Parathyroid adenoma (tissue), 2 donors: ENCODE results near the gene SGPP1.
"Not testable (repeated sequence)": the region's sequence is repeated elsewhere in the genome, so short reads cannot be mapped to it uniquely, and the experiment has no call there.

Source experiments
- H2AFZ ChIP-seq: fragments of 300-600 bp; sonication (generic); one replicate; pipeline ENCODE4 v1.7.0; 2017; ENCODE audit warnings: antibody characterized with exemption, mild to moderate bottlenecking
- H3K27ac ChIP-seq: fragments of 300-600 bp; sonication (generic); one replicate; pipeline ENCODE4 v1.7.0; 2017
- H3K27me3 ChIP-seq: fragments of 300-600 bp; sonication (generic); one replicate; pipeline ENCODE4 v1.7.0; 2017; ENCODE audit warnings: low read length; ENCODE audit not compliant: control insufficient read depth, insufficient read depth
- H3K36me3 ChIP-seq: fragments of 300-600 bp; sonication (generic); one replicate; pipeline ENCODE4 v1.7.0; 2017; ENCODE audit warnings: low read length; ENCODE audit not compliant: control insufficient read depth, insufficient read depth
- H3K4me1 ChIP-seq: fragments of 300-600 bp; sonication (generic); one replicate; pipeline ENCODE4 v1.7.0; 2017; ENCODE audit warnings: control low read depth
- H3K4me2 ChIP-seq: fragments of 300-600 bp; sonication (generic); one replicate; pipeline ENCODE4 v1.7.0; 2017; ENCODE audit warnings: low read length
- H3K4me3 ChIP-seq: fragments of 300-600 bp; sonication (generic); one replicate; pipeline ENCODE4 v1.7.0; 2017; ENCODE audit warnings: low read depth, low read length
- H3K79me2 ChIP-seq: fragments of 300-600 bp; sonication (generic); one replicate; pipeline ENCODE4 v1.7.0; 2017; ENCODE audit warnings: control low read depth
- H3K9ac ChIP-seq: fragments of 300-600 bp; sonication (generic); one replicate; pipeline ENCODE4 v1.7.0; 2017; ENCODE audit warnings: mild to moderate bottlenecking
- H3K9me3 ChIP-seq: fragments of 300-600 bp; sonication (generic); one replicate; pipeline ENCODE4 v1.7.0; 2017; ENCODE audit warnings: low read length; ENCODE audit not compliant: control insufficient read depth
- CTCF ChIP-seq: fragments of 300-600 bp; sonication (generic); IDR thresholded peaks from one replicate; pipeline ENCODE4 v1.7.0; 2017; ENCODE audit warnings: antibody characterized with exemption, mild to moderate bottlenecking
- donor health status: primary hyperparathyroidism.

The SGPP1 gene

GRCh38 chr14:63707216-63707615 is 20.6 kb downstream of the SGPP1 start:
- Histone ChIP-seq H2AFZ (no peak overlapping the region), H3K27ac (no peak overlapping the region), H3K79me2 (peaks cover 28% of the 10 kb centered on the region), H3K36me3 (no peaks in the 10 kb centered on the region), H3K4me2 (no peak overlapping the region), H3K9me3 (no peaks in the 10 kb centered on the region), H3K4me3 (no peak overlapping the region), H3K9ac (no peak overlapping the region), H3K4me1 (no peaks in the 10 kb centered on the region), H3K27me3 (no peaks in the 10 kb centered on the region)
- TF ChIP-seq CTCF = no peak

- Histone ChIP-seq H2AFZ (no peak overlapping the region), H3K4me1 (no peaks in the 10 kb centered on the region), H3K9ac (no peak overlapping the region), H3K4me3 (no peak overlapping the region), H3K27me3 (no peaks in the 10 kb centered on the region), H3K27ac (no peak overlapping the region), H3K4me2 (no peak overlapping the region), H3K79me2 (peaks cover 19% of the 10 kb centered on the region), H3K9me3 (no peaks in the 10 kb centered on the region), H3K36me3 (no peaks in the 10 kb centered on the region)
- TF ChIP-seq CTCF = no peak
Observed at GRCh38 chr14:63705561-63706070, 22.2 kb downstream of the SGPP1 start.

- not testable (repeated sequence) for H2AFZ ChIP-seq, H3K27ac ChIP-seq, H3K36me3 ChIP-seq, H3K27me3 ChIP-seq, H3K4me1 ChIP-seq, H3K9me3 ChIP-seq, H3K9ac ChIP-seq, H3K4me2 ChIP-seq, H3K4me3 ChIP-seq
- H3K79me2 ChIP-seq = peaks cover 14% of the 10 kb centered on the region
Observed at GRCh38 chr14:63702530-63702929, 25.3 kb downstream of the SGPP1 start.

GRCh38 chr14:63701606-63702299 is 26.1 kb downstream of the SGPP1 start:
- Histone ChIP-seq H3K27ac (no peak overlapping the region), H3K9ac (no peak overlapping the region)

More at GRCh38 chr14:63701606-63702299, 26.1 kb downstream of the SGPP1 start:
- Histone ChIP-seq H3K36me3 (no peaks in the 10 kb centered on the region), H3K4me1 (no peaks in the 10 kb centered on the region), H3K79me2 (peaks cover 14% of the 10 kb centered on the region), H3K4me2 (no peak overlapping the region), H3K9me3 (no peaks in the 10 kb centered on the region), H3K4me3 (no peak overlapping the region), H3K27me3 (no peaks in the 10 kb centered on the region), H2AFZ (no peak overlapping the region)
- TF ChIP-seq CTCF = no peak
